Natural killer cell (primary cell): ENCODE data around the gene AJAP1. TPM values are rescaled to one million over a fixed set of nuclear protein-coding genes. Genes with fewer than 3 reads are reported as not detected.

Experiments used
- ATAC-seq, 3 donors: fragments of 150-1000 bp in 2 of 3; fragments of 200-7000 bp in 1 of 3; cut with Tn5 transposase; 1 replicate in 1 of 3; 2 replicates in 2 of 3; pipeline ENCODE4 v1.10.0; 2021; ENCODE audit warnings: mild to moderate bottlenecking in 2 of 3, moderate library complexity in 2 of 3
- DNase-seq, 2 donors: peaks; one replicate each; pipeline versions ENCODE4 v3.0.0 to v3.0.0-alpha.2; 2013 to 2021; ENCODE audit warnings: mixed read lengths in 1 of 2
- H3K27ac ChIP-seq: one replicate; pipeline ENCODE4 v1.5.1; 2013; ENCODE audit warnings: mild to moderate bottlenecking, low read length
- H3K27me3 ChIP-seq: one replicate; pipeline ENCODE4 v1.6.1; 2013; ENCODE audit warnings: low read length; ENCODE audit not compliant: control insufficient read depth, insufficient read depth
- H3K36me3 ChIP-seq: one replicate; pipeline ENCODE4 v1.6.1; 2013; ENCODE audit warnings: low read length; ENCODE audit not compliant: control insufficient read depth, insufficient read depth
- H3K4me1 ChIP-seq: one replicate; pipeline ENCODE4 v1.6.1; 2013; ENCODE audit warnings: low read length; ENCODE audit not compliant: control insufficient read depth, insufficient read depth
- H3K4me3 ChIP-seq: one replicate; pipeline ENCODE4 v1.5.1; 2013; ENCODE audit warnings: low read length
- H3K9me3 ChIP-seq: one replicate; pipeline ENCODE4 v1.6.1; 2013; ENCODE audit warnings: low read length; ENCODE audit not compliant: control insufficient read depth, insufficient read depth
- H3K27ac Mint-ChIP-seq, 2 donors: one replicate each; pipeline ENCODE4 v1.8.0; 2022; ENCODE audit warnings: mild to moderate bottlenecking in 2 of 2, mixed read lengths in 2 of 2, moderate library complexity in 1 of 2
- H3K27me3 Mint-ChIP-seq, 2 donors: one replicate each; pipeline ENCODE4 v1.8.0; 2022; ENCODE audit warnings: low read depth in 2 of 2, mixed read lengths in 2 of 2
- H3K36me3 Mint-ChIP-seq: one replicate; pipeline ENCODE4 v1.8.0; 2022; ENCODE audit warnings: mixed read lengths
- H3K4me1 Mint-ChIP-seq, 2 donors: one replicate each; pipeline ENCODE4 v1.8.0; 2022; ENCODE audit warnings: mixed read lengths in 2 of 2
- H3K4me3 Mint-ChIP-seq: one replicate; pipeline ENCODE4 v1.8.0; 2022; ENCODE audit warnings: mild to moderate bottlenecking, moderate library complexity, mixed read lengths
- H3K9me3 Mint-ChIP-seq, 2 donors: one replicate each; pipeline ENCODE4 v1.8.0; 2022; ENCODE audit warnings: mixed read lengths in 2 of 2
- WGBS: methylation state at CpG from one replicate; pipeline ENCODE4 v1.1.7; 2013; ENCODE audit warnings: missing lambda C conversion rate; ENCODE audit not compliant: insufficient coverage; 5-methylcytosine and 5-hydroxymethylcytosine counted together
- intact Hi-C: fragments of 100-400 bp; cut with micrococcal nuclease; formaldehyde crosslinking; loops from one replicate; pipeline ENCODE4 v1.14.2; 2022
- total RNA-seq, 4 donors: library from RNA; stranded (reverse); fragments of 120-200 nt in 1 of 4; gene quantifications; one replicate each; pipeline versions ENCODE4 v1.2.3 to v1.2.4, GENCODE V29; 2013 to 2022
- TF ChIP-seq, protein P1 (sequence below): fragments of 200-600 bp; IDR thresholded peaks from one replicate; pipeline ENCODE4 v1.8.0; 2022; ENCODE audit warnings: antibody characterized with exemption

The AJAP1 gene
- total RNA-seq = not detected
- total RNA-seq (2013) = not detected

DNA sequence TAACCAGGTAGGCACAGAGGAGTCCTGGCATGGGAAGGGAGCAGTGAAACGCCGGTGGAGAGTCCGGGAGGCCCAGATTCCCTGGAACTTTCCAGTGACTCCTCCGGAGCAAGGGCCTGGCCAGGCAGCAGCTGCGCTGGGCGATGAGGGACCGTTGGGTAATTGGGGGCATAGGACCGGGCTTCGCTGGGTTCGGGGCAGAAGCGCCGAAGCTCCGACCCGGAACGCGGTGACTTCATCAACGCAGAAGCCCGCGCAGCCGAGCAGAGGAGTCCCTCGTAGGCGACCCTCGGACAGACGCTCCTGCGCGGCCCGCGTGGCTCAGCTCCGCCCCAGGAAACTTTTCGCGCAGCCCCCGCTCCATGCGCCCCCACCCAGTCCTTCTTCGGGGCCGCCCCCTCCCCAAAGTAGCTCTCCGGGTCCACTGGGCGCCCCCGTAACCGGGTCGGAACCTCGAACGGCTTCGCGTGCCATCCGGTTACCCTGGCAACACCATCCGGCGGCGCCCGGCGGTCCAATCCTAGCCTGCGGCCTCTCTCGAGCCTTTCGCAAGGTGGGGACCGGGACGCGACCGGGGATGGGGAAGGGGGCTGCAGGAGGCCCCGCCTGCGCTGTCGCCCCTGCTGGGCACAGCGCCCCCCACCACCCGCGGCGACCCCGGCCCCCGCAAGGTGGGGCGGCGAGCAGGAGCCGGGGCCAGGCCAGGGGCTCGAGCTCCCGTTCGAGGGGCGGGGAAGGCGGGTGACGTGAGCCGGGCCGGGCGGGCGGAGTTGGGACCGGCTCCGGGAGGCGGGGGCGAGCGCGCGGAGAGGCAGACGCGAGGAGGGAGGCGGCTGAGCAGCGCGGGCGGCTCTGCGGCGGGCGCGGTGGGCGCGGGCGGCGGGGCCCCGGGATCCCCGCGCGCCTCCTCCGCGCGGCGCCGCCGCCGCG, at the start of gene AJAP1:
Gene AJAP1, plus strand, starts transcription at position 814 of the 930 bp plus-strand sequence. CDS start 817 bp downstream, outside the sequence.
- peaks cover 5% of the 10 kb centered on the region for H3K4me1 ChIP-seq

DNA sequence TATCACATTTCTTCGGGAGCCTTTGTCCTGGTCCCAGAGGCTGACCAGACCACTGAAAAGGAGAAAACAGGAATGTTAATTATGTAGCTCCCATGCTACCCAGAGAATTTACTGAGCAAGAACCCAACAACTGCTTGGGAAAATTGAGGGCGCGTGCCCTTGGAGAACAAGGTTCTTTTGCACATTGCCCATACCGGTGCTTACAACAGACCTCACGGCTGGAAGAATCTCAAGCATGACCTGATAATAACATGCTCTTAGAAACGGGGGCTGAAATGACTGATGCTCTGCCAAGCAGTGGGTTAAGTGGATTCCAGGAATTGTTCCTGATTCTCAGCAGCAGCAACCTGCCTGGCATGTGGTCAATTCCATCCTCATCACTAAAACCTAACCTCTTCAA, 49.3 kb upstream of the AJAP1 start:
- intact Hi-C loops = no loop called here
- H3K9me3 ChIP-seq = peaks cover 9% of the 10 kb centered on the region
- TF ChIP-seq, protein P1, sequence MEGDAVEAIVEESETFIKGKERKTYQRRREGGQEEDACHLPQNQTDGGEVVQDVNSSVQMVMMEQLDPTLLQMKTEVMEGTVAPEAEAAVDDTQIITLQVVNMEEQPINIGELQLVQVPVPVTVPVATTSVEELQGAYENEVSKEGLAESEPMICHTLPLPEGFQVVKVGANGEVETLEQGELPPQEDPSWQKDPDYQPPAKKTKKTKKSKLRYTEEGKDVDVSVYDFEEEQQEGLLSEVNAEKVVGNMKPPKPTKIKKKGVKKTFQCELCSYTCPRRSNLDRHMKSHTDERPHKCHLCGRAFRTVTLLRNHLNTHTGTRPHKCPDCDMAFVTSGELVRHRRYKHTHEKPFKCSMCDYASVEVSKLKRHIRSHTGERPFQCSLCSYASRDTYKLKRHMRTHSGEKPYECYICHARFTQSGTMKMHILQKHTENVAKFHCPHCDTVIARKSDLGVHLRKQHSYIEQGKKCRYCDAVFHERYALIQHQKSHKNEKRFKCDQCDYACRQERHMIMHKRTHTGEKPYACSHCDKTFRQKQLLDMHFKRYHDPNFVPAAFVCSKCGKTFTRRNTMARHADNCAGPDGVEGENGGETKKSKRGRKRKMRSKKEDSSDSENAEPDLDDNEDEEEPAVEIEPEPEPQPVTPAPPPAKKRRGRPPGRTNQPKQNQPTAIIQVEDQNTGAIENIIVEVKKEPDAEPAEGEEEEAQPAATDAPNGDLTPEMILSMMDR = no peak
- Mint-ChIP-seq H3K27me3 (peaks cover 11 to 26% of the 10 kb centered on the region in 2 donors), H3K36me3 (no peaks in the 10 kb centered on the region), H3K9me3 (no peaks in the 10 kb centered on the region), H3K4me3 (no peak overlapping the region), H3K27ac (no peak overlapping the region), H3K4me1 (no peaks in the 10 kb centered on the region)
- no peak for ATAC-seq
- no peak for DNase-seq
- WGBS = 78% methylated on average over 6 of the region's 6 CpGs
- H3K36me3 ChIP-seq = no peaks in the 10 kb centered on the region
- H3K27ac ChIP-seq = no peak overlapping the region
- no peak overlapping the region for H3K4me3 ChIP-seq
- no peaks in the 10 kb centered on the region for H3K4me1 ChIP-seq
- H3K27me3 ChIP-seq = no peaks in the 10 kb centered on the region

More for the DNA sequence above, at the start of gene AJAP1:
- Histone ChIP-seq H3K36me3 (no peaks in the 10 kb centered on the region), H3K4me3 (no peak within 1 kb of the TSS), H3K27ac (no peak within 1 kb of the TSS), H3K9me3 (no peaks in the 10 kb centered on the region), H3K27me3 (peaks cover 7% of the 10 kb centered on the region)
- ATAC-seq (no peak), DNase-seq (no peak)
- Mint-ChIP-seq H3K27ac (no peak within 1 kb of the TSS), H3K36me3 (no peaks in the 10 kb centered on the region), H3K27me3 (peaks cover 25 to 27% of the 10 kb centered on the region in 2 donors), H3K4me3 (no peak within 1 kb of the TSS), H3K9me3 (no peaks in the 10 kb centered on the region), H3K4me1 (peaks cover 0 to 4% of the 10 kb centered on the region in 2 donors)
- TF ChIP-seq, protein P1 = no peak
- intact Hi-C loops = loop anchor here (10.0 kb wide), 1 partner anchor 1321 kb away; no protein-coding TSS in a partner anchor
- WGBS = 4% methylated on average over 112 of the region's 112 CpGs

GRCh38 chr1:4611563-4612341, 42.7 kb upstream of the AJAP1 start:
- Mint-ChIP-seq H3K4me1 (no peaks in the 10 kb centered on the region), H3K4me3 (no peak overlapping the region), H3K27me3 (peaks cover 2 to 7% of the 10 kb centered on the region in 2 donors), H3K27ac (no peak overlapping the region), H3K36me3 (no peaks in the 10 kb centered on the region), H3K9me3 (peaks cover 0 to 3% of the 10 kb centered on the region in 2 donors)
- WGBS = 85% methylated on average over 24 of the region's 24 CpGs
- no peak for DNase-seq
- Histone ChIP-seq H3K36me3 (no peaks in the 10 kb centered on the region), H3K4me3 (no peak overlapping the region), H3K27me3 (no peaks in the 10 kb centered on the region), H3K27ac (no peak overlapping the region), H3K4me1 (no peaks in the 10 kb centered on the region), H3K9me3 (peaks cover 17% of the 10 kb centered on the region)
- TF ChIP-seq, protein P1 = no peak
- intact Hi-C loops = no loop called here
- ATAC-seq = no peak
